ENCODE data around the gene PTPRN2.

PTPRN2 gene

DNA sequence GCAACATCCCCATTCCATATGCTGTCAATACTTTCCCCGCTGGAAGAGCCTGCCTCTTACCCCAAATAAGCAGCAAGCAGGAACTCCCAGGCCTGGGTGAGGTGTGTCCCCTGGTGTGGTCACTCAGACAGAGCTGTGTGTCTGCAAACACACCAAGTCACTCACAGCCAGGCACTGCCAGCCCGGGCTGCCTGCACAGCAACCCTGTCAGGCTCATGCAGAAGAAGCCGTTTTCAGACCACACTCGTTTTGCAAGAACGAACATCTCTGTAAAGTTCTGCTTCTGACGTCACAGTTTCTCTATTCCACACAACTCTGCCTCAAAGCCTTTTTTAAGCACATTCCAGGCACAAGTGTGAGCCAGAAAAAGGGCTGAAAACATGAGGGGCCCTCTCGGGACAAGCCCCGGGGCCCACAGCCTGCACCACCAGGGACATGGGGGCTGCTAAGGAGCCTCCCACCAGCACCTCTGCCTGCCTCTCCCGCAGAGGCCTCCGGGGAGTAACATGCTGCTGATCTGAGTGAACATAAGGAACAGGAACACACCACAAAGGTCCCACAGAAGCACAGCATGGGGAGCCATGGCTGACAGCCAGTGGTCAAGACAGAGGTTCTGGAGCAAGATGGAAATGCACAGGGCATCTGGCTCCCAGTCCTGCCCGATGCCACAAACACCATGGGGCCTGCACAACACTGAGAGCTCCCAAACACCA lies 11.4 kb downstream of the PTPRN2 start:
- no peak for DNase-seq

- no peak for DNase-seq
Observed at GRCh38 chr7:158574308-158575036, 13.2 kb downstream of the PTPRN2 start.

DNA sequence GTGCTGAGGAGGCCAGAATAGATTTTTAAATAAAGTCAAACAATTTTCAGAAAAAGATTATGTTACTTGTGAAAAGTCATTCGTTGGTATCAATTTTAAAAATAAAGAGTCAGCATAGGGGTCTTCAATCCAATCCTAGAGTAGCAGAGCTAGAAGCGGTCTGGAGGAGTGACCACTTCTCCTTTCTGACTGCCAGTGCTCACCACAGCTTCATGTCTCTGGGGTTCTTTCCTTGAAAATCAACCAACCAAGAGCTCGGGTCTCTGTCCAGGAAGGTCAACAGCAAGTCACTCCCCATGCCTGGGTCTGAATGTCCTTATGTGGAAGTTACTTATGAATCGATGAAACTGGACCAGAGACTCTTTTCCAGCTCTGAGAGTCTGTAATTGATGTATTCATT lies 14.3 kb downstream of the PTPRN2 start:
- DNase-seq: no peak

GRCh38 chr7:158572000-158572828 lies 15.4 kb downstream of the PTPRN2 start:
- DNase-seq: no peak

GRCh38 chr7:158570449-158571170 lies 17.0 kb downstream of the PTPRN2 start:
- DNase-seq: no peak

- no peak for DNase-seq
Observed at GRCh38 chr7:158569858-158570323, 17.7 kb downstream of the PTPRN2 start.

GRCh38 chr7:158568974-158569857 lies 18.4 kb downstream of the PTPRN2 start:
- no peak for DNase-seq

- DNase-seq: no peak
Observed at GRCh38 chr7:158567153-158567603, 20.4 kb downstream of the PTPRN2 start.

DNA sequence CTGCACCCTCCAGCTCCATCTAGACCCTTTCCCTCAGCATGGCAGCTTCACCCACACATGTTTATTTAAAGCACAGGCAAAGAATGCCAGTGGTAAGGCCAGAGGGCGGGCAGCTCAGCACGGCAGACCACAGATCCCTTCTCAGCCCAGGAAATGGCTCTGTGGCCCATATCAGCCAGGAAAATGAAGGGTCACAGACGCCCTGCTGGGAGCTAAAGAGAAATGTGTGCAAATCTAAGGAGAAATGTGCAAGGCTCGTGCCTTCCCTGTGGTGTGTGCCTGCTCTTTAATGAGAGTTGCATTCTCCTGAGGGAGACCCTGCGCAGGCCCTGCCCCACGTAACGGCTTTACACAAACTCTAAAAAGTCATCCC lies 23.0 kb downstream of the PTPRN2 start:
- no peak for DNase-seq

DNA sequence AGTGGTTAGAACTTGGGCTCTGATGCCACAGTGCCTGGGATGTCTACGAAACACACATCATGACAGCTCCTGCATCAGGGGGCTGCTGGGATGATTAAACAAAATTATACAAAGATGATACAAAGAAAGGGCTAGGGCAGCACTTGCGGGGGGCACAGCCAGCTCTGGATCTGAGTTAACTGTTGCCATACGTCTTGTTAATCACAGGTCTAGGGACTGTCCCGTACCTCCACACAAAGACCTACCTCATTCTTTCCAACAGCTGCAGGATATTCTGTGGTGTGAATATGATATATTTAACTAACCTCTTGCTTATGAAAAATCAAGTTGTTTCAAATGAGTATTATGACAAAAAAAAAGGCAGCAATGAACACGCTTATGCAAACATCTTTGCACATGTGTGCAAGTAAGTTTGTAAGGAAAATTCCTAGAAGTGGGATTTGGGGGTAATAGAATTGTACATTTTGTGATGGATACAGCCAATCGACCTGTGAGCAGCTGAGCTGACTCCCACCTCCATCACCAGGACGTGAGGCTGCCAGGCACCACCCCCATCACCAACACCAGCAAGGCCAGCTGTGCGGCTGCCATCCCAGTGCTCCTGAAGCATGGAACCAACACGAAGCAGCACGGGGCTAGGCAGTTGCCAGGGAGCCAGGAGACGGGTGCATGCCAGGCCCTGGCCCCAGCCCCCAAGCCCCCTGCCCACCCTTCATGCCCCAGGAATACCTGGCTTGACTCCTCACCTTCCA lies 23.5 kb downstream of the PTPRN2 start:
- no peak for DNase-seq

DNA sequence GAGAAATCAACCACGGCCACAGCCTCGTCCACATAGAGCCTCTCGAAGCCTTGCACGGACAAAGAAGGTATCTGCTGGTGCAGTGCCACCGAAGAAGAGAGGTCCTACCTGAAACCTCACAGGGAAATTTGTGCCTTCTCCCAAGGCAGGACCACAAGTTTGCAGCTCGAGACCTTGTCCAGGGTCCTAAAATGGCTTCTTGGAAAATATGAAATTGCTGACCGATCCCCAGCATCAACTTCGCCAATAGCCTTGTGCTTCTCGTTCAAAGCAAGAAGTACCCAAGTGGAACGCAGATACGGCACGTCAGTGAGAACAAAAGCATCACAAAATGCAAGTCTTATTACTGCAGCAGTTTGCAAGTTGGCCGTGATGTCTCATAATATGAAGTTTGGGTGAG lies 24.6 kb downstream of the PTPRN2 start:
- DNase-seq: no peak

DNA sequence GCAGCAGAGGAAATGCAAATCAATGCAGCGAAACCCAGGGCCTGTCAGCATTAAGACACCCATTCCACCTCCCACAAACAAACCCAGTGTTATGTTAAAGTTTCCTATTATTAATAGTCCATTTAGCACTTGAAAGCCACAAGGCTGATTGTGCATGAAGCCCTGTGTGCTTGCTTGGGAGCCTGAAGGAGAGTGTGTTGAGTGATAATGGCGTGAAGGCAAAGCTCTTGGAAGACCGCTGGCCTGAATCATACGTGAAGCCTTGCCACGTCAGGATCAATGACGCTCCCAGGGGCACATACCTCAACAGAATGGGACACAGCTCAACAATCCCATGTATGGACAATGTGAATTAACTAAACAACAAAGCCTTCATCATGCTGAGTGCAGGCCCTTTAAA lies 25.1 kb downstream of the PTPRN2 start:
- no peak for DNase-seq

- no peak for DNase-seq
Observed at GRCh38 chr7:158561659-158562058, 26.0 kb downstream of the PTPRN2 start.

DNA sequence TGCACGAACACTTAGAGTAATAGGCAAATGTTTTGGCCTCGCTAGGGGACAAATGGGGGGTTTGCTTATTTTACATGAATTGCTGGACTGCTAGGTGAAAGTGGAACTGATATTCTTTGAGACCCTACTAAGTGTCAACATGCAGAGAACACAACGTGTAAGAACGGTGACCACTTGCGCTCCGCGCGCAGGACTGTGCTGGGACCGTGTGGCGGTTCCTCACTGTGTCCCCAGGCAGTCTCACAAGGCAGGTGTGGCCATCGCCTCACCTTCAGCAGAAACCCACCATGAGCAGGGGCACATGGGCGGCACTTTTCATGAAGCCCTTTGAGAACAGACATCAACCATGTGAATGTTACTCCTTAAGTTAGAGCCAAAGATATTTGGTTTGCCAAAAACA lies 27.2 kb downstream of the PTPRN2 start:
- no peak for DNase-seq

DNA sequence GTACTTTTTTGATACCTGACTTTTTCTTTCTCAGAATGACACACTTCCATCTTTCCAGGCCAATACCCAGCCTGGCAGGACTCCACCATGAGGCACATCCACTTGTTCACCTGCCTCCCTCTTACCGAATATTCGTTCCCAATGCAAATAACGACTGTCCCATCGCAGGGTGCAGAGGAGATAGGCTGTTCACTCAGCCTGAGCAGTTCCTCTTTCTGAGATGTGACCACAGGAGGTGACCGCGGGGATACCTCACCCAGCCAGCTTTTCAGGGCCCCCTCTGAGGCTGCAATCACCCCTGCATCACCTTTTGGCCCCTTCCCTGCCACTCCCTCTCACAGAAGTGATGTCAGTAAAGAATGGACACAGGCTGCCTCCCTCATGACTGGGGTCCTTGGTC lies 28.3 kb downstream of the PTPRN2 start:
- no peak for DNase-seq

- DNase-seq: no peak
Observed at GRCh38 chr7:158558816-158559215, 28.8 kb downstream of the PTPRN2 start.

DNA sequence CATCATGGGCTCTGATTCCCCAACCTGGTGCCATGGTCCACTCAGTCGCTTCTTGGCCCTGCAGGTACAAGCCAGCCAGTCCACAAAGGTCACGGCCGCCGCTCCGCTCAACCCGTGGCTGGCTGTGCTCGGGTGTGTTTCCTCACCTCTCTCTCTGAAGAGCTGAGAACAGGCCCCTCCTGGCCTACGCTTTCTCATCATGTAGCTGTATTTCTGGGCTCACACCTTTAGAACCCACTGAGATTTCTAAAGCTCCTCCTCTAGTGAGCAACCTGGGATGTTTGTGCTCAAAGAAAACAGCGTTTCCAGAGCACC lies 30.2 kb downstream of the PTPRN2 start:
- DNase-seq: no peak

DNA sequence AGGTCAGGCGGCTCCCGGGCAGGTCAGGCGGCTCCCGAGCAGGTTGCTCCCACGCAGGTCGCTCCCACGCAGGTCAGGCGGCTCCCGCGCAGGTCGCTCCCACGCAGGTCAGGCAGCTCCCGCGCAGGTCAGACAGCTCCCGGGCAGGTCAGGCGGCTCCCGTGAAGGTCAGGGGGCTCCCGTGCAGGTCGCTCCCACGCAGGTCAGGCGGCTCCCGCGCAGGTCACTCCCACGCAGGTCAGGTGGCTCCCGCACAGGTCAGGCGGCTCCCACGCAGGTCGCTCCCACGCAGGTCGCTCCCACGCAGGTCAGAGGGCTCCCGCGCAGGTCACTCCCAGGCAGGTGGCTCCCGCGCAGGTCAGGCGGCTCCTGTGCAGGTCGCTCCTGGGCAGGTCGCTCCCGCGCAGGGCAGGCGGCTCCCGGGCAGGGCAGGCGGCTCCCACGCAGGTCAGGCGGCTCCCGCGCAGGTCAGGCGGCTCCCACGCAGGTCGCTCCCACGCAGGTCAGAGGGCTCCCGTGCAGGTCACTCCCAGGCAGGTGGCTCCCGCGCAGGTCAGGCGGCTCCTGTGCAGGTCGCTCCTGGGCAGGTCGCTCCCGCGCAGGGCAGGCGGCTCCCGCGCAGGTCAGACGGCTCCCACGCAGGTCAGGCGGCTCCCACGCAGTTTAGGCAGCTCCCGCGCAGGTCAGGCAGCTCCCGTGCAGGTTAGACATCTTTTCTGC lies 30.7 kb downstream of the PTPRN2 start:
- no peak for DNase-seq

DNA sequence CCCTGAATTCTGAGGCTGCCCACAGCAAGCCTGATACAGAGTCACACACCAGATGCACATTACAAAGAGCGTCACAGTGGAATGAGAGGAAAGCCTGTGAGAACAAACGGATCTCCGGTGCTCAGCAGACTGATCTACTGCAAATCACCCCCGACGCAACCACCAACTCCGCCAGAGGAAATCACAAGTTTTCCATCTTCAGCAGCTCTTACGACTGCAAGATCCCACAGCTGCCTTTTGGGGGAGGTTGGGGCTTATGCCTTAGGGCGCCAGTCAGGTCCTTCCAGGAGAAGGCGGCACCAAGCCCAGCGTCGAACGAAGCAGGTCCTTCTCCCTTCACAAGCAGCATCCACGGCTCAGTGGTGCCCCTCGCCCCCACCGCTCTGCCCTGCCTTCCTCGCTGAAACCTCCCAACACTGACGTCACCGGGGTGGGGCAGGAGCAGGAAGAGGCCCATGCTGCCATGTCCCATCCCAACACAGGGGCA lies 32.5 kb downstream of the PTPRN2 start:
- DNase-seq: no peak

DNA sequence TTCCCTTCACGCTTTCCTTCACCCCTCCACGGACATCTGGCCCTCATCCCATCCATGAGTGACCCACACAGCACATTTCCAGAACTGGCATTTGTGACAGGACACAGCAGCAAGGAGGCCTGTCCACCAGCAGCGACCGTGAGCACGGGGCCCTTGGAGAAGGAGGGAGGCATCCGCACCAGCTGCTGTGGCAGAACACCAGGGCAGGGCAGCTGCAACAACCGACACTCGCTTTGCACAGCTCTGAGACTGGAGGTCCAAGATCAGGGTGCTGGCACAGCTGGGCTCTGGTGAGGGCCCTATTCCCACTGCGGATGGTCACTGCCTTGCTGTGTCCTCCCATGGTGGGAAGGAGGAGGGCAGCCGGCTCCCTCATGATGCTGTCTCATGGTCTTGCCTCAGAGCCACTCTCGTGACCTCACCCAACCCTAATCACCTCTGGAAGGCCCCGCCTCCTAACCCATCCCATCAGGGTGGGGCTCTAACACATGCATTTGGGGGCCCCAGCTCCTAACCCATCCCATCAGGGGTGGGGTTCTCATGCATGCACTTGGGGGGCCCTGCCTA lies 36.7 kb downstream of the PTPRN2 start:
- DNase-seq: no peak
